Keratinocyte (primary cell): ENCODE data around the gene FBXO45. TPM values are rescaled to one million over a fixed set of nuclear protein-coding genes. Genes with fewer than 3 reads are reported as not detected.
"Not testable (repeated sequence)": the region's sequence is repeated elsewhere in the genome, so short reads cannot be mapped to it uniquely, and the experiment has no call there.

ENCODE experiments used
- DNase-seq: peaks from one replicate; pipeline ENCODE4 v3.0.0-alpha.2; 2011; ENCODE audit warnings: low read depth, missing footprints, low spot score
- FAIRE-seq: peaks from 2 replicates; lab custom pipeline; 2011; peaks lifted over from hg19 to GRCh38; lab: Jason Lieb, UNC
- H2AFZ ChIP-seq: 2 replicates; pipeline ENCODE4 v1.6.0; 2012; ENCODE audit warnings: low read length, control low read depth, inconsistent platforms; ENCODE audit not compliant: control insufficient read depth
- H3K27ac ChIP-seq: 2 replicates; pipeline ENCODE4 v1.5.1; 2011; ENCODE audit warnings: low read length; ENCODE audit not compliant: control insufficient read depth, insufficient read depth
- H3K27me3 ChIP-seq: 3 replicates; pipeline ENCODE4 v1.6.0; 2011; ENCODE audit warnings: low read length; ENCODE audit not compliant: control insufficient read depth, insufficient read depth; ENCODE audit errors: extremely low read depth
- H3K36me3 ChIP-seq, 2 experiments: 2 replicates in 1 of 2; 3 replicates in 1 of 2; pipeline ENCODE4 v1.5.1; 2011; ENCODE audit warnings: low read length in 2 of 2, mild to moderate bottlenecking in 1 of 2; ENCODE audit not compliant: control insufficient read depth in 2 of 2, insufficient read depth in 2 of 2; ENCODE audit errors: extremely low read depth in 1 of 2
- H3K4me1 ChIP-seq: 3 replicates; pipeline ENCODE4 v1.5.1; 2011; ENCODE audit warnings: low read length; ENCODE audit not compliant: control insufficient read depth, insufficient read depth; ENCODE audit errors: extremely low read depth
- H3K4me2 ChIP-seq: 3 replicates; pipeline ENCODE4 v1.6.0; 2011; ENCODE audit warnings: low read depth, low read length; ENCODE audit not compliant: control insufficient read depth, insufficient read depth; ENCODE audit errors: extremely low read depth
- H3K4me3 ChIP-seq, 3 experiments: fragments of 200-600 bp in 1 of 3; sonication (generic) in 1 of 3; 2 replicates in 2 of 3; 3 replicates in 1 of 3; pipeline ENCODE4 v1.5.1; 2011 to 2016; ENCODE audit warnings: low read length in 3 of 3, mild to moderate bottlenecking in 3 of 3, control low read depth in 2 of 3, inconsistent platforms in 1 of 3, low read depth in 1 of 3, mixed read lengths in 1 of 3, mixed run types in 1 of 3, moderate library complexity in 1 of 3; ENCODE audit not compliant: control insufficient read depth in 2 of 3, insufficient read depth in 2 of 3; ENCODE audit errors: extremely low read depth in 1 of 3
- H3K79me2 ChIP-seq: 2 replicates; pipeline ENCODE4 v1.6.0; 2012; ENCODE audit warnings: low read length; ENCODE audit not compliant: control insufficient read depth, insufficient read depth
- H3K9ac ChIP-seq: 3 replicates; pipeline ENCODE4 v1.6.0; 2011; ENCODE audit warnings: low read length; ENCODE audit not compliant: control insufficient read depth, insufficient read depth; ENCODE audit errors: extremely low read depth
- H3K9me1 ChIP-seq: 3 replicates; pipeline ENCODE4 v1.6.0; 2011; ENCODE audit warnings: low read length; ENCODE audit not compliant: control insufficient read depth, insufficient read depth; ENCODE audit errors: extremely low read depth
- H3K9me3 ChIP-seq: 2 replicates; pipeline ENCODE4 v1.5.1; 2012; ENCODE audit warnings: low read depth, low read length; ENCODE audit not compliant: control insufficient read depth
- H4K20me1 ChIP-seq: 3 replicates; pipeline ENCODE4 v1.6.0; 2011; ENCODE audit warnings: low read length; ENCODE audit not compliant: control insufficient read depth, insufficient read depth; ENCODE audit errors: extremely low read depth
- EZH2 ChIP-seq: IDR thresholded peaks from one replicate; pipeline ENCODE4 v1.6.1; 2012; ENCODE audit warnings: inconsistent platforms, mild to moderate bottlenecking, low read length, moderate library complexity
- dilution Hi-C: fragments of 300-500 bp; cut with MboI; formaldehyde crosslinking; loops from one replicate; pipeline ENCODE4 v1.7.0; 2020; ENCODE audit warnings: low sequenced_read_pairs; ENCODE audit not compliant: extremely low pct_ligation_motif_present
- polyA plus RNA-seq, 5 experiments: library from polyadenylated mRNA; depleted of rRNA in 3 of 5; stranded (reverse) in 3 of 5; stranded (forward) in 1 of 5; unstranded in 1 of 5; fragments of >200 nt; gene quantifications; 1 replicate in 1 of 5; 2 replicates in 3 of 5; 3 replicates in 1 of 5; pipeline versions ENCODE4 v1.2.1 to v1.2.3, GENCODE V29; 2011 to 2012; ENCODE audit warnings: missing spikeins in 2 of 5, low read depth in 1 of 5, low replicate concordance in 1 of 5
- TF ChIP-seq, protein P1 (sequence below), 3 experiments: IDR thresholded peaks in 1 of 3; conservative IDR thresholded peaks in 1 of 3; optimal IDR thresholded peaks in 1 of 3; 2 replicates in 2 of 3; 3 replicates in 1 of 3; pipeline versions ENCODE3 to v1.5.1; 2011; ENCODE audit warnings: low read length in 3 of 3, mild to moderate bottlenecking in 3 of 3, moderate library complexity in 2 of 3, control low read depth in 1 of 3, inconsistent platforms in 1 of 3; ENCODE audit not compliant: insufficient read depth in 2 of 3; ENCODE audit errors: extremely low read depth in 1 of 3

Gene FBXO45
- polyA plus RNA-seq, 1 donor (not counting 4 experiments of a cell fraction or from before 2014, with no cell fraction given): 17.9 TPM

DNA sequence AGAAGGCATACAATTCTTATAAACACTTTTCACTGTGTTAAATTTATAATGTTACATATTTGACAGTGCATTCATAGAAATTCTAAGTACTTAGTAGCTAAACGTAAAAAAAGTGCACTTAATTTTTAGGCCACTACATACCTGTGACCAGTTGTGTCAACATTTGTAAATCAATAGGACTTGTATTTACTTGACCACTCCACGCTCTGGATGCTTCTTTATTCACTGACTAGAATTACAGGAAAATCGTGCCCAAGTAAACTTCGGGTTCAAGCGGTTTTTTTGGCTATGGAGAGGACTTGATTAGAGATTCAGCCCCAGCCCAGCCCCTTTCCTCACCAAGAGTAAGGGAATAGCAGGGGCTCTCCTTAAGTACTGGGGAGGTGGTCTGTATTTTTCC, 21.9 kb upstream of the FBXO45 start:
- no peaks in the 10 kb centered on the region for H3K9me3 ChIP-seq
- H3K9me1 ChIP-seq: no peaks in the 10 kb centered on the region
- TF ChIP-seq EZH2: no peak
- TF ChIP-seq, protein P1, sequence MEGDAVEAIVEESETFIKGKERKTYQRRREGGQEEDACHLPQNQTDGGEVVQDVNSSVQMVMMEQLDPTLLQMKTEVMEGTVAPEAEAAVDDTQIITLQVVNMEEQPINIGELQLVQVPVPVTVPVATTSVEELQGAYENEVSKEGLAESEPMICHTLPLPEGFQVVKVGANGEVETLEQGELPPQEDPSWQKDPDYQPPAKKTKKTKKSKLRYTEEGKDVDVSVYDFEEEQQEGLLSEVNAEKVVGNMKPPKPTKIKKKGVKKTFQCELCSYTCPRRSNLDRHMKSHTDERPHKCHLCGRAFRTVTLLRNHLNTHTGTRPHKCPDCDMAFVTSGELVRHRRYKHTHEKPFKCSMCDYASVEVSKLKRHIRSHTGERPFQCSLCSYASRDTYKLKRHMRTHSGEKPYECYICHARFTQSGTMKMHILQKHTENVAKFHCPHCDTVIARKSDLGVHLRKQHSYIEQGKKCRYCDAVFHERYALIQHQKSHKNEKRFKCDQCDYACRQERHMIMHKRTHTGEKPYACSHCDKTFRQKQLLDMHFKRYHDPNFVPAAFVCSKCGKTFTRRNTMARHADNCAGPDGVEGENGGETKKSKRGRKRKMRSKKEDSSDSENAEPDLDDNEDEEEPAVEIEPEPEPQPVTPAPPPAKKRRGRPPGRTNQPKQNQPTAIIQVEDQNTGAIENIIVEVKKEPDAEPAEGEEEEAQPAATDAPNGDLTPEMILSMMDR (optimal IDR thresholded peaks at IDR 0.05 in 1 of 3, IDR thresholded peaks at IDR 0.05 in 1 of 3, conservative IDR thresholded peaks at IDR 0.05 in 1 of 3; ENCODE audit: extremely low read depth in 1 of 3, insufficient read depth in 2 of 3, low read length in 3 of 3): no peak
- DNase-seq (no peak), FAIRE-seq (no peak)
- no peaks in the 10 kb centered on the region for H3K4me1 ChIP-seq
- no peaks in the 10 kb centered on the region for H3K36me3 ChIP-seq
- no peaks in the 10 kb centered on the region for H3K79me2 ChIP-seq
- H3K4me2 ChIP-seq: no peak overlapping the region
- H3K27ac ChIP-seq: no peak overlapping the region
- no peaks in the 10 kb centered on the region for H3K27me3 ChIP-seq
- dilution Hi-C loops: no loop called here
- H2AFZ ChIP-seq: no peak overlapping the region
- no peaks in the 10 kb centered on the region for H4K20me1 ChIP-seq
- no peak overlapping the region for H3K4me3 ChIP-seq
- H3K9ac ChIP-seq: no peak overlapping the region

- Histone ChIP-seq H3K9ac (no peak overlapping the region), H4K20me1 (no peaks in the 10 kb centered on the region), H3K27ac (no peak overlapping the region), H3K36me3 (no peaks in the 10 kb centered on the region), H2AFZ (no peak overlapping the region), H3K9me3 (no peaks in the 10 kb centered on the region), H3K4me3 (no peak overlapping the region), H3K9me1 (no peaks in the 10 kb centered on the region), H3K4me1 (no peaks in the 10 kb centered on the region), H3K4me2 (no peak overlapping the region), H3K27me3 (no peaks in the 10 kb centered on the region), H3K79me2 (no peaks in the 10 kb centered on the region)
- no peak for DNase-seq
- no peak for FAIRE-seq
- dilution Hi-C loops: no loop called here
- TF ChIP-seq, protein P1 (optimal IDR thresholded peaks at IDR 0.05 in 1 of 3, IDR thresholded peaks at IDR 0.05 in 1 of 3, conservative IDR thresholded peaks at IDR 0.05 in 1 of 3; ENCODE audit: extremely low read depth in 1 of 3, insufficient read depth in 2 of 3, low read length in 3 of 3): no peak
- no peak for TF ChIP-seq EZH2
Measured at GRCh38 chr3:196547067-196547466, 21.4 kb upstream of the FBXO45 start.

DNA sequence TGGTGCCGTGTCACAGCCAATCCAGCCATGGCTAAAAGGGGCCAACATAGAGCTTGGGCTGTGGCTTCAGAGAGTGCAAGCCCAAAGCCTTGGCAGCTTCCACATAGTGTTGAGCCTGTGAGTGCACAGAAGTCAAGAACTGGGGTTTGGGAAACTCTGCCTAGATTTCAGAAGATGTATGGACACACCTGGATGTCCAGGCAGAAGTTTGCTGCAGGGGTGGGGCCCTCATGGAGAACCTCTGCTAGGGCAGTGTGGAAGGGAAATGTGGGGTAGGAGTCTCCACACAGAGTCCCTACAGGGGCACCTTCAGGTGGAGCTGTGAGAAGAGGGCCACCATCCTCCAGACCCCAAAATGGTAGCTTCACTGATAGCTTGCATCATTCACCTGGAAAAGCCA, 19.1 kb upstream of the FBXO45 start:
- H3K79me2 ChIP-seq, H3K4me2 ChIP-seq, H3K27ac ChIP-seq, H3K9me3 ChIP-seq, H2AFZ ChIP-seq, H3K4me3 ChIP-seq, H3K36me3 ChIP-seq, DNase-seq, dilution Hi-C loops, H3K27me3 ChIP-seq, H3K4me1 ChIP-seq, FAIRE-seq, H3K9me1 ChIP-seq, H4K20me1 ChIP-seq, H3K9ac ChIP-seq: not testable (repeated sequence)

- dilution Hi-C loops, H3K4me2 ChIP-seq, H3K9ac ChIP-seq, H3K79me2 ChIP-seq, H3K36me3 ChIP-seq, H3K4me1 ChIP-seq, H2AFZ ChIP-seq, DNase-seq, H3K4me3 ChIP-seq, H3K27me3 ChIP-seq, H4K20me1 ChIP-seq, H3K27ac ChIP-seq, H3K9me3 ChIP-seq, H3K9me1 ChIP-seq, FAIRE-seq: not testable (repeated sequence)
Measured at GRCh38 chr3:196550172-196550571, 18.3 kb upstream of the FBXO45 start.
